K562 (cell line): ENCODE data around the gene GPR32. TPM values are rescaled to one million over a fixed set of nuclear protein-coding genes. Genes with fewer than 3 reads are reported as not detected.

ENCODE experiments used
- AFF4 ChIP-seq: sonication (generic); formaldehyde crosslinking; IDR thresholded peaks from 2 replicates; pipeline ENCODE4 v1.8.0; 2023; ENCODE audit warnings: mild to moderate bottlenecking, missing genetic modification reagents
- CC2D1A ChIP-seq: fragments of 450-650 bp; IDR thresholded peaks from 2 replicates; pipeline ENCODE4 v1.6.1; 2017; ENCODE audit warnings: mild to moderate bottlenecking
- CREM ChIP-seq: IDR thresholded peaks from 2 replicates; pipeline ENCODE4 v1.6.1; 2014; ENCODE audit warnings: antibody characterized with exemption, low read depth
- DEAF1 ChIP-seq: fragments of 450-650 bp; formaldehyde crosslinking; IDR thresholded peaks from 2 replicates; pipeline ENCODE4 v1.4.0; 2020; ENCODE audit warnings: mild to moderate bottlenecking, moderate library complexity
- FIP1L1 ChIP-seq: fragments of 200-400 bp; formaldehyde crosslinking; IDR thresholded peaks from 2 replicates; pipeline ENCODE4 v1.6.1; 2018; ENCODE audit warnings: mild to moderate bottlenecking, low read depth, low read length; ENCODE audit not compliant: poor library complexity, severe bottlenecking
- HEY1 ChIP-seq: fragments of 250-450 bp; sonication (Bioruptor Pico); IDR thresholded peaks from 2 replicates; pipeline ENCODE4 v1.5.0; 2020; ENCODE audit warnings: mild to moderate bottlenecking, moderate library complexity, borderline replicate concordance
- HINFP ChIP-seq: fragments of 450-650 bp; conservative IDR thresholded peaks from 2 replicates; pipeline ENCODE4 v1.6.1; 2016; ENCODE audit warnings: missing genetic modification characterization, low read depth, mild to moderate bottlenecking, control low read depth, missing compliant biosample characterization
- HIVEP1 ChIP-seq: fragments of 250-450 bp; sonication (Bioruptor Pico); IDR thresholded peaks from 2 replicates; pipeline ENCODE4 v1.4.0; 2020; ENCODE audit warnings: mild to moderate bottlenecking
- HMBOX1 ChIP-seq: sonication (generic); IDR thresholded peaks from 2 replicates; pipeline ENCODE4 v1.6.1; 2016
- JUN ChIP-seq, 2 experiments: sonication (generic) in 1 of 2; formaldehyde crosslinking in 1 of 2; IDR thresholded peaks; 2 replicates each; pipeline versions ENCODE4 v1.6.1 to v1.8.0; 2012 to 2022; ENCODE audit warnings: borderline replicate concordance in 2 of 2, mild to moderate bottlenecking in 2 of 2, improper control_type of control experiment in 1 of 2, low read depth in 1 of 2, low read length in 1 of 2, missing genetic modification reagents in 1 of 2
- KHSRP ChIP-seq: fragments of 450-650 bp; IDR thresholded peaks from 2 replicates; pipeline ENCODE4 v1.6.1; 2017
- MXI1 ChIP-seq: IDR thresholded peaks from 2 replicates; pipeline ENCODE4 v1.6.1; 2011; ENCODE audit warnings: low read depth, mild to moderate bottlenecking, improper control_type of control experiment, low read length
- NCOA2 ChIP-seq, 2 experiments: fragments of 450-650 bp; IDR thresholded peaks; 2 replicates each; pipeline ENCODE4 v1.6.1; 2018; ENCODE audit warnings: mild to moderate bottlenecking in 2 of 2, moderate library complexity in 1 of 2; ENCODE audit not compliant: partially characterized antibody in 2 of 2
- SMARCA4 ChIP-seq: fragments of 450-650 bp; IDR thresholded peaks from 2 replicates; pipeline ENCODE4 v1.6.1; 2016
- TBL1XR1 ChIP-seq, 2 experiments: IDR thresholded peaks; 2 replicates each; pipeline ENCODE4 v1.6.1; 2012; ENCODE audit warnings: improper control_type of control experiment in 2 of 2, low read length in 2 of 2, mild to moderate bottlenecking in 1 of 2
- TGIF2 ChIP-seq: sonication (generic); formaldehyde crosslinking; IDR thresholded peaks from 2 replicates; pipeline ENCODE4 v1.8.1; 2022; ENCODE audit warnings: mild to moderate bottlenecking, missing genetic modification reagents, moderate library complexity
- TSC22D4 ChIP-seq: fragments of 450-650 bp; IDR thresholded peaks from 2 replicates; pipeline ENCODE4 v1.6.1; 2016; ENCODE audit warnings: missing genetic modification characterization, missing biosample characterization, control low read depth
- ZBTB1 ChIP-seq: sonication (generic); formaldehyde crosslinking; IDR thresholded peaks from 2 replicates; pipeline ENCODE4 v1.8.1; 2023; ENCODE audit warnings: missing genetic modification reagents, low read depth, mild to moderate bottlenecking, borderline replicate concordance
- ZNF561 ChIP-seq: fragments of 450-650 bp; formaldehyde crosslinking; conservative IDR thresholded peaks from 2 replicates; pipeline ENCODE4 v1.4.0; 2020; ENCODE audit warnings: mild to moderate bottlenecking, moderate library complexity
- polyA plus RNA-seq, 8 experiments: library from polyadenylated mRNA; depleted of rRNA in 4 of 8; stranded (reverse) in 5 of 8; unstranded in 3 of 8; fragments of >200 nt; fragmentation: Nextera tagmentation in 2 of 8; fragmentation: Illumina TruSeq in 1 of 8; extraction: Ambion mirVana in 2 of 8; extraction: Trizol in 1 of 8; gene quantifications; 2 replicates each; pipeline versions ENCODE4 v1.2.1 to v1.2.3, GENCODE V29; 2011 to 2014; ENCODE audit warnings: inconsistent platforms in 1 of 8, missing spikeins in 1 of 8
- total RNA-seq, 7 experiments: library from RNA; depleted of rRNA in 6 of 7; stranded (reverse); fragments of >200 nt in 6 of 7; fragmentation: Illumina TruSeq in 2 of 7; extraction: Trizol in 2 of 7; gene quantifications; 2 replicates each; pipeline versions ENCODE4 v1.2.1 to v1.2.3, GENCODE V29; 2011 to 2021; ENCODE audit warnings: low replicate concordance in 1 of 7

GPR32 gene
- total and polyA plus RNA-seq, 9 of the 15 experiments (the other 6 are each of a cell fraction or from before 2014, with no cell fraction given): not detected

GRCh38 chr19:50820549-50821247, 50.4 kb downstream of the GPR32 start (continued):
- TF ChIP-seq HMBOX1 (no peak), MXI1 (no peak), HINFP (tag) (peak; percentile 38; the same call in 1 of the 2 replicates), ZBTB1 (CRISPR knock-in tag) (no peak), NCOA2 (IDR thresholded peaks at IDR 0.05; ENCODE audit: partially characterized antibody in 2 of 2) (no peak), SMARCA4 (peak; percentile 62), HEY1 (no peak), DEAF1 (CRISPR knock-in tag) (no peak), TBL1XR1 (IDR thresholded peaks at IDR 0.05; ENCODE audit: low read length in 2 of 2) (no peak), KHSRP (no peak), FIP1L1 (no peak), ZNF561 (no peak), AFF4 (CRISPR knock-in tag) (no peak), CREM (no peak), CC2D1A (peak; percentile 20; the same call in 1 of the 2 replicates), HIVEP1 (CRISPR knock-in tag) (no peak), JUN (IDR thresholded peaks at IDR 0.05; ENCODE audit: borderline replicate concordance, low read depth, low read length) (no peak), JUN (CRISPR knock-in tag; IDR thresholded peaks at IDR 0.05; ENCODE audit: borderline replicate concordance) (no peak), TSC22D4 (tag) (no peak), TGIF2 (CRISPR knock-in tag) (no peak)
